KMS-11 (cell line): ENCODE measurements around the gene SMARCD2.
A peak's percentile ranks its signal among the peaks of the same experiment; 100 is the strongest.
"Not testable (repeated sequence)": the region's sequence is repeated elsewhere in the genome, so short reads cannot be mapped to it uniquely, and the experiment has no call there.

Source experiments
- H2AFZ ChIP-seq: fragments of 200-600 bp; sonication (generic); 2 replicates; pipeline ENCODE4 v1.6.1; 2016; ENCODE audit warnings: antibody characterized with exemption, mixed run types, low read depth
- H3K27ac ChIP-seq: fragments of 200-600 bp; sonication (generic); 2 replicates; pipeline ENCODE4 v1.6.1; 2016; ENCODE audit warnings: mild to moderate bottlenecking, mixed run types
- H3K27me3 ChIP-seq: fragments of 200-600 bp; sonication (generic); 2 replicates; pipeline ENCODE4 v1.6.1; 2017; ENCODE audit warnings: mild to moderate bottlenecking, low read depth, mixed run types, moderate library complexity; ENCODE audit not compliant: insufficient read depth
- H3K36me3 ChIP-seq: fragments of 200-600 bp; sonication (generic); 2 replicates; pipeline ENCODE4 v1.6.1; 2017; ENCODE audit warnings: mild to moderate bottlenecking, mixed run types; ENCODE audit not compliant: insufficient read depth
- H3K4me1 ChIP-seq: fragments of 200-600 bp; sonication (generic); 2 replicates; pipeline ENCODE4 v1.6.1; 2016; ENCODE audit warnings: mild to moderate bottlenecking, low read depth, mixed run types; ENCODE audit not compliant: poor library complexity, severe bottlenecking
- H3K4me2 ChIP-seq: fragments of 200-600 bp; sonication (generic); 2 replicates; pipeline ENCODE4 v1.7.0; 2016; ENCODE audit warnings: mild to moderate bottlenecking, mixed run types
- H3K4me3 ChIP-seq: fragments of 200-600 bp; sonication (generic); IDR thresholded peaks from 2 replicates; pipeline ENCODE4 v1.6.1; 2017; ENCODE audit warnings: low read depth, low read length, mixed read lengths; ENCODE audit not compliant: insufficient read depth
- H3K79me2 ChIP-seq: fragments of 200-600 bp; sonication (generic); 2 replicates; pipeline ENCODE4 v1.6.1; 2016; ENCODE audit warnings: low read depth, mixed run types; ENCODE audit not compliant: insufficient read depth
- H3K9ac ChIP-seq: fragments of 200-600 bp; sonication (generic); 2 replicates; pipeline ENCODE4 v1.6.1; 2016; ENCODE audit warnings: mild to moderate bottlenecking, mixed run types
- H4K20me1 ChIP-seq: fragments of 200-600 bp; sonication (generic); 2 replicates; pipeline ENCODE4 v1.6.1; 2016; ENCODE audit warnings: mild to moderate bottlenecking, mixed run types; ENCODE audit not compliant: insufficient read depth
- TF ChIP-seq, protein P1 (sequence below): fragments of 200-600 bp; sonication (generic); conservative IDR thresholded peaks from 2 replicates; pipeline ENCODE4 v1.6.1; 2017; ENCODE audit warnings: low read depth, mild to moderate bottlenecking, antibody characterized with exemption, low read length, moderate library complexity, mixed read lengths

The SMARCD2 gene

DNA sequence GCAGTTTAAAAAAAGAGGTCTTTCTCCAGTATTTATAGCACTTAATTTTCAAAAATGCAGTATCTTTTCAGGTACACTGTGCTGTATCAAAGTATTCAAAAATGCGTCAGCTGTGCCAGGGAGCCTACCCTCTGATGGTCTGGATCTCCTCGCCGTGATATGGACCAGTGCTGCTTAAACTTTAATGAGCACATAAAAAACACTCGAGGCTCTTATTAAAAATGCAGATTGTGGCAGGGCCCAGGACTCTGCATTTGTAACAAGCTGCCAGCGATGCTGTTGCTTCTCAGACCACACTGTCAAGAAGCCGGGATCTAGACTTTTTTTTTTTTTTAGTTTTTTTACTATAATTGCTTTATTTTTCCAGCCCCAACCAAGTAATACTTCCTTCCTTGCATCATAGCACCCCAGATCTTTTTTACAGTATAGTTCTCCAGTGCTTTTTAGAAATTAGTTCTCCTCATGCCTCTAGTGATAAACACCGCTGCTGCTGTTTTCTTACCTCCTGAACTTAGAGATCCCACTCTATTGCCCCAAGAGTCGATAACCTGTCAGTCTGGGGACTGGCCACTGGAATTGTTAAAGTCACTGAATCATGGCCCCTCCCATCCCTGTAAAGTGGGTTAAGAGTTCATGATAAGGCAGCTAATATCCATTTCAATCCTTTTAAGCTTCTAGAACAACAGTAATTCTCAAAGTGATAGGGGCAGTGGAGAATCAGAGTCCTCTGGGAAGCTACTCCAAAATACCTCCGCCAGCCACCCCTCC lies 1.6 kb upstream of the SMARCD2 start:
- Histone ChIP-seq H3K27ac (peak overlapping the region; percentile 65), H4K20me1 (no peaks in the 10 kb centered on the region), H3K4me1 (peaks cover 39% of the 10 kb centered on the region), H2AFZ (peak overlapping the region; percentile 97), H3K36me3 (no peaks in the 10 kb centered on the region), H3K79me2 (peaks cover 31% of the 10 kb centered on the region), H3K27me3 (no peaks in the 10 kb centered on the region), H3K4me2 (peak overlapping the region; percentile 37), H3K4me3 (no peak overlapping the region), H3K9ac (peak overlapping the region; percentile 48; the same call in 1 of the 2 replicates)
- TF ChIP-seq, protein P1, sequence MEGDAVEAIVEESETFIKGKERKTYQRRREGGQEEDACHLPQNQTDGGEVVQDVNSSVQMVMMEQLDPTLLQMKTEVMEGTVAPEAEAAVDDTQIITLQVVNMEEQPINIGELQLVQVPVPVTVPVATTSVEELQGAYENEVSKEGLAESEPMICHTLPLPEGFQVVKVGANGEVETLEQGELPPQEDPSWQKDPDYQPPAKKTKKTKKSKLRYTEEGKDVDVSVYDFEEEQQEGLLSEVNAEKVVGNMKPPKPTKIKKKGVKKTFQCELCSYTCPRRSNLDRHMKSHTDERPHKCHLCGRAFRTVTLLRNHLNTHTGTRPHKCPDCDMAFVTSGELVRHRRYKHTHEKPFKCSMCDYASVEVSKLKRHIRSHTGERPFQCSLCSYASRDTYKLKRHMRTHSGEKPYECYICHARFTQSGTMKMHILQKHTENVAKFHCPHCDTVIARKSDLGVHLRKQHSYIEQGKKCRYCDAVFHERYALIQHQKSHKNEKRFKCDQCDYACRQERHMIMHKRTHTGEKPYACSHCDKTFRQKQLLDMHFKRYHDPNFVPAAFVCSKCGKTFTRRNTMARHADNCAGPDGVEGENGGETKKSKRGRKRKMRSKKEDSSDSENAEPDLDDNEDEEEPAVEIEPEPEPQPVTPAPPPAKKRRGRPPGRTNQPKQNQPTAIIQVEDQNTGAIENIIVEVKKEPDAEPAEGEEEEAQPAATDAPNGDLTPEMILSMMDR: no peak

DNA sequence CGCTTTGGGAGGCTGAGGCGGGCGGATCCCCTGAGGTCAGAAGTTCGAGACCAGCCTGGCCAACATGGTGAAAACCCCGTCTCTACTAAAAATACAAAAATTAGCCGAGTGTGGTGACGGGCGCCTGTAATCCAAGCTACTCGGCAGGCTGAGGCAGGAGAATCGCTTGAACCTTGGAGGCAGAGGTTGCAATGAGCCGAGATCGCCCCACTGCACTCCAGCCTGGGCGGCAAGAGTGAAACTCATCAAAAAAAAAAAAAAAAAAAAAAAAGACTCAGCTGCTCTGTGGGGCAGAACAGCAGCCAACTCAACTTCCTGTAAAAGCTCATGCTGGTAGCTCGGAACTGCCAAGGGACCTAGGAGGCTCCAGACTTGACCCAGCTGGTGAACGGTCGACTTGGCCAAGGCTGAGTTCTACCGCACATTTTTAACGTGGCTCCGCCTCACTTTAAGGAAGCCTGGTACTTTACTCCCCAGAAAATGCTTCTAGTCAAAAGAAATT lies 953 bp upstream of the SMARCD2 start:
- not testable (repeated sequence) for H3K4me3 ChIP-seq, H3K27me3 ChIP-seq, H3K36me3 ChIP-seq, H4K20me1 ChIP-seq
- H3K9ac ChIP-seq: peak overlapping the region; percentile 48; the same call in 1 of the 2 replicates
- H3K79me2 ChIP-seq: peaks cover 38% of the 10 kb centered on the region
- H3K4me2 ChIP-seq: peak overlapping the region; percentile 37
- H3K27ac ChIP-seq: peak overlapping the region; percentile 65
- H2AFZ ChIP-seq: peak overlapping the region; percentile 97
- H3K4me1 ChIP-seq: peaks cover 42% of the 10 kb centered on the region

- Histone ChIP-seq H3K4me3 (no peak overlapping the region), H2AFZ (peak overlapping the region; percentile 69), H3K27me3 (no peaks in the 10 kb centered on the region), H3K27ac (peak overlapping the region; percentile 60), H3K9ac (peak overlapping the region; percentile 84), H3K36me3 (no peaks in the 10 kb centered on the region; the same call in 1 of the 2 replicates), H3K4me1 (peaks cover 38% of the 10 kb centered on the region), H3K79me2 (peaks cover 49% of the 10 kb centered on the region), H3K4me2 (peak overlapping the region; percentile 90), H4K20me1 (no peaks in the 10 kb centered on the region)
- TF ChIP-seq, protein P1: no peak
Observed at GRCh38 chr17:63842173-63842539, 329 bp downstream of the SMARCD2 start.

DNA sequence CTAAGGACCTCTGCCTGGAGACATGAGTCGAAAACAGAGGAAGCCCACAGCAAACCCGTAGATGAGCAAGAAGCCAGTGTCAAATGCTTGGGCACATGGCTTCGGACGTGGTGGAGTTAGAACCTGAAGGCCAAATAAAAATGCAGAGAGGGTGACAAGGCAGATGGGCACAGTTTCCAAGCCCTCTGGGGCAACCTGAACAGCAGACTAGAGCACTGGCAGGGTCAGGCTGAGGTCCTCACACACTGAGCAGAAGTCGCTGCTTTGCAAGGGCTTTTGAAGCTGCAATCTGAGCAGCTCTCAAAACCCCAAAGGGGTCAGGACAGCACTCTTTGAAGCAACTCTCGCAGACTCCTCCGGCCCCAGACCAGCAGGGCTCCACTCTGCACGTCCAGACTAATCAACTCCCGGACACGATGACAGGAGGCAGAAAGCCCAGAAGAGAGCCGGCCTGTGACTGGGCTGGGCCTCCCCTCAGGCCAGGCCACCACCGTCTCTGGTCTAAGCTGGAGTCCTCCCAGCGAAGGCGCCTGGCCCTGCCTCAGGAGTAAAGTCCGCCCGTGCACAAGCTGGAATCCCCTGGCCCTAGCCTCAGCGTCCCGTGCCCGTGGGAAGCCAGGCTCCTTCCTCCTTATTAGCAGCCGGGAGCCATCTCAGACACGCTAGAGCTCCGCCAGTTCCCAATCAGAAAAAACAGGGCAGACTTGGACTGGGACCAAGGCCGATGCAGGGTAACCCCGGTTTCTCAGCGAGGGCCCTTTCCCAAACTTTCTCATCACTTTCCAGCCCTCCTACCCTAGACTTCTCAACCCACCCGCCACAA lies 924 bp downstream of the SMARCD2 start:
- Histone ChIP-seq H3K4me1 (peaks cover 38% of the 10 kb centered on the region), H3K36me3 (no peaks in the 10 kb centered on the region; the same call in 1 of the 2 replicates), H3K27me3 (no peaks in the 10 kb centered on the region), H4K20me1 (no peaks in the 10 kb centered on the region), H3K27ac (peak overlapping the region; percentile 60), H3K4me2 (peak overlapping the region; percentile 90), H3K79me2 (peaks cover 55% of the 10 kb centered on the region), H3K4me3 (no peak overlapping the region), H2AFZ (peak overlapping the region; percentile 69), H3K9ac (peak overlapping the region; percentile 84)
- TF ChIP-seq, protein P1: no peak
